GM18861 (cell line): Measurements from ENCODE around the gene KIF26B.

Experiments
- ATAC-seq: cut with Tn5 transposase; IDR thresholded peaks from one replicate; pipeline ENCODE4 v1.9.1; 2021; ENCODE audit not compliant: unreplicated experiment

KIF26B gene

DNA sequence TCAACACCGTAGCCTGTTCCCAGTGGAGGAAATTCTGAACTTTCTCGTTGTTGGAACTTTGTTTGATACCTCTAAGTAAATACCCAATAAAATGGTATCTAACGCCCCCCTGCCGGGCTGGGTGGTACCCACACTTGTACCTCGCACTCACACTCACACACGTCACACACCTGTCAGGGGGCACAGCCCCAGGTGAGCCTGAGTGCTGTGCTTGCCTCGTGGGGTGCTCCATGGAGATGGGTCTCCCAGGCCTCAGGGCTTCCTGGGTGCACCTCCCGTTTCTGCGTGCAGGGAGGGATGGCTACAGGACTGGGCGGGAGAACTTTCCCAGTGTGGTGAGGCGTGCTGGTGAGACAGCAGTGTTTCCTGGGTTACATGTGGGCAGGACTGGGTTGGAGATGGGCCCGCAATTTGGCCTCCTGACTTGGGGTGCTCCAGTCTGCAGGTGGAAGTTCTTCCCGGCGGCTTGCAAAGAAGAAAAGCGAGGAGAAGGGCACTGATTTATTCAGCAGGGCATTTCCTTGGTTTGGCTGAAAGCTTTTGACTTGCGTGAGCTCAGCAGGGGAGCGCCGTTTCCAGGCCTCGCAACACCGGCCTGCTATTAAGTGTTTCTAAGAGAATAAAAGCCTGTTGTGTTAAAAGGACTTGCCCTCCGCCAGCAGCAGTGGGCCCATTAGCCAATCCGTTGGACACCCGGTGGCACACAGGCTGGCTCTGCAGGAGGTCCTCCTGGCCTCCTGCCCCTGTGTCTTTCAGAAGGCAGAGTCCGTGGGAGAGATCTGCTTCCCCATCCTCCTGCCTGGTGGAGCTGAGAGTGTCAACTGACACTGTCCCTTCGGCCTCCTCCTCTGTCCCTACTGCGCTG is 79.7 kb downstream of the KIF26B start:
- ATAC-seq, result no peak

- ATAC-seq, result no peak
Measured at GRCh38 chr1:245235156-245235555, 80.4 kb downstream of the KIF26B start.

- ATAC-seq, result no peak
Measured at GRCh38 chr1:245240648-245241165, 85.9 kb downstream of the KIF26B start.

DNA sequence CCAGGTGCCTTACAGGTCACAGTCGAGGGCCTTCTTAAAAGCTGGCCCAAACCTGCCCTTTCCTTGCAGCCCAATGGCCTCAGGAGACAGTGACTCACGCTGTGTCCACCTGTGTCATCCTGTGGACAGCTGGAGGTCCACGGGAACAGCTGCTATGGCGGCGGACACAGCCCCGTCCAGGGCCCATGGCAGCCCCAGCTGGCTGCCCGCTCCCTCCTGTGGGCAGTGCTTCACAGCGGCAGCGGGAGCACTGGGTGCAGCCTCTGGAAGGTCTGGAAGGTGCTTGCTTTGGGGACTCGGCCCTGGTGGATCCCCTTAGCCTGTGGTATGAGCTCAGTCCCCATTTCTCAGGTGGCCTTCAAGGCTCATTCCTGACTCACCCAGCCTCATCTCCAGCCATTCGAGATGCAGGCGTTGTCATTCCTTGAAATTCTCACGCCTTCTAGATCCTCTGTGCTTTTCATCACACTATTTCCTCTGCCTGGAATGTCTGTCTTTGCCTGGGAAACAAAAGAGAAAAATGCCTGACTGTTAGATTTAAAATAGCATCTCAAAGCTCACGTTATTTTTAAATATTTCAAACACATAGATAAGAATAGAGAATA is 86.8 kb downstream of the KIF26B start:
- ATAC-seq, result no peak

DNA sequence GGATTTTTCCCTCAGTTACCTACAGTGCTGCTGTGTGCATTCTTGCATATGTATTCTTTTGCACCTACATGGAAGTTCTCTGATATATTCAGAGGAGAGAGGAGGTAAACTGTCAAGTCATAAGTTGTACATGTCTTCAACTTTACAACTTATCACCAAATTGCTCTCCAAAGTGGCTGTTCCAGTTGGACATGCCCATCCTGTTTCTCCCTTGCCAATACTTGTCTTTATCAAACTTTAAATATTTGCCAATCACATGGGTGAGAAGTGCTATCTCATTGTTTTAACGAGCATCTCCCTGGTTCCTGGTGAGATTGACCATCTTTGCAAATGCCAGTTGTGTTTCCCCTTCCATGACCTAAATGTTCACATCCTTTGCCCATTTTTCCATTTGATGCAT is 88.2 kb downstream of the KIF26B start:
- no peak for ATAC-seq

DNA sequence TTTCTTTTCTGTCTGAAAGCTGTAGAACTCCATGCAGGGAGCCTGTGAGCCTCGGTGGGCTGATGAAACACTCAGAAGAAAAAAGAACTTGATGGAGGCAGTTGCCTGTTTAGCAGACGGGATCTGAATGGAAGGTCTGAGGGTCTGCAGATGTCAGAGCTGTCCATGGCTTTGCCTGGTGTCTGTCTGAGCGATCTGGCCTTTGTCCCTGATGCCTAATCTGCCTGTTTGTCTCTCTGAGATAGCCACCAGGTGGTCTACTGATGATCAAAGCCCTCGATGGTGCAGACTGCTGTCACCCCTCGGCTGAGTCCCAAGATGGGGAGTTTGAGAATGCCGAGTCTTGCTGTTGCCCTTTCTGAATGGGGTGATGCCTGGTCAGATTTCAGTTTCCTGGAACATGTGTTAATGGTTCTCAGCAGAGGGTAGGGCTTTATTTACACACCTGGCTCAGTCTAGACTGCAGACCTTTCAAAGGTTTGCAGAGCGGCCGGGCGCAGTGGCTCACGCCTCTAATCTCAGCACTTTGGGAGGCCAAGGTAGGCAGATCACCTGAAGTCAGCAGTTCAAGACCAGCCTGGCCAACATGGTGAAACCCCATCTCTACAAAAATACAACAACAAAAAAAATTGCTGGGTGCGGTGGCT is 90.4 kb downstream of the KIF26B start:
- no peak for ATAC-seq

DNA sequence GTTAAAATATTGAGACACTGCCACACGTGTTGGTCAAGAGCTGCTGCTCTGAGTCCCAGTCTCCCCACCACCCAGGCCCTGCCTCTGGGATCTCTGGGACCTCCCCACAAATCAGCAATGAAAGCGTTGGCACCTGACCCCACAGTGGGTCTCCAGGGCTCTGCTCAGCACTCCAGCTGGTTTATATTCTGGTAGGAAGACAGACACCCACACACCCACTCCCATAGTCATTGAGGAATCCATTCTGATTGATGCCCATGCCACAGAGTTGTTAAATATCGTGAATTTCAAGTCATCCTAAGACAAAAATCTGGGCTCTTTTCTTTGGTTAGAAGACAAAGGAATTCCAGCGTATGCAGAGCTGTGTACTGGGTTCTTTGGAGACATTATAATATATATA is 91.6 kb downstream of the KIF26B start:
- no peak for ATAC-seq

GRCh38 chr1:245247356-245247755 is 92.6 kb downstream of the KIF26B start:
- ATAC-seq, result no peak

- ATAC-seq, result no peak
Measured at GRCh38 chr1:245247801-245248200, 93.0 kb downstream of the KIF26B start.

GRCh38 chr1:245248231-245248731 is 93.5 kb downstream of the KIF26B start:
- no peak for ATAC-seq

DNA sequence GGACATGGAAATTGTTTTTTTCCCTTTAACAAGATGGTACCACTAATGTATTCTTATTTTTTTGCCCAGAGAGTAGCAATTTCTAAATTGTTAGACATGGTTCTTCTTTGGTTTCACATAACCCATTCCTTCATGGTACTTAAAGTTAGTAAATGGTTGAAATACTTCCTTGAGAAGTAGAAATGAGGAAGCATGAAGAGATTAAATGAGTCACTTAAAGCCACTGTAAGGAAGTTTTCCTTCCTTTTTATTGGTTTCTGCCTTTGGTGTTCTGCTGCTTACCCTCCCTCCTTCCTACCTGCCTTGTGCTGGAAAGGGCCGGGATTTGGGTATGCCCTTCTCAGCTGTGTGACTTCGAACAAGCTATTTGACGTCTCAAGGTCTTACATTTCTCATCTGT is 101.0 kb downstream of the KIF26B start:
- ATAC-seq, result no peak

GRCh38 chr1:245256528-245256927 is 101.7 kb downstream of the KIF26B start:
- ATAC-seq, result no peak

- no peak for ATAC-seq
Measured at GRCh38 chr1:245258271-245258920, 103.6 kb downstream of the KIF26B start.

GRCh38 chr1:245260110-245260882 is 105.5 kb downstream of the KIF26B start:
- ATAC-seq, result no peak

DNA sequence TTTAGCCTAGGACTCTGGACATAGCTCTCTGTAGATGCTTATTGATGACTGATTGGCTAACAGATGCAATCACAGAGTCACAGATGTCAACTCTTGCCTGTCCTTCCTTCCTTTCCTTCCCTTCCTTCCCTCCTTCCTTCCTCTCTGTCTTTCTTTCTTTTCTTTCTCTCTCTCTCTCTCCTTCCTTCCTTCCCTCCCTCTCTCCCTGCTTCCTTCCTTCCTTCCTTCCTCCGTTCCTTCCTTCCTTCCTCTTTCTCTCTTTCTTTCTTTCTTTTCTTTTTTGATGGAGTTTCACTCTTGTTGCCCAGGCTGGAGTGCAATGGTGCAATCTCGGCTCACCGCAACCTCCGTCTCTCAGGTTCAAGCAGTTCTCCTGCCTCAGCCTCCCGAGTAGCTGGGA is 106.1 kb downstream of the KIF26B start:
- ATAC-seq, result no peak

DNA sequence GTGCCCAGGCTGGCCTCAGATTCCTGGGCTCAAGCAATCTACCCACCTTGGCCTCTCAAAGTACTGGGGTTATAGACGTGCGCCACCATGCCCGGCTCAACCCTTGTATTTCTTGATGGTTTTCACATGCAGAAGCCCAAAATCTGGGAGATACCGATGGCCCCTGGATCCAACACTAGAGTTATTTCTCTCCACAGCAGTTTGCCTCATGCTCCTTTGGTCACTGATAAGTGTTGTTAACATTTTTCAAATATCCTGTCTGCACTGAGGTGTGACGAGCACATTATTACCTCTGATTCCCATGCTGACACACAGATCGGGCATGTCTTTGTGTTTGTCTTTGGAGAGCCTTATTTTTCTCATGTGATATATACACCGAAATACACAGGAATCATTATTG is 107.0 kb downstream of the KIF26B start:
- no peak for ATAC-seq

- no peak for ATAC-seq
Measured at GRCh38 chr1:245263529-245264095, 108.8 kb downstream of the KIF26B start.

GRCh38 chr1:245264226-245264625 is 109.4 kb downstream of the KIF26B start:
- no peak for ATAC-seq

- ATAC-seq, result no peak
Measured at GRCh38 chr1:245266105-245266504, 111.3 kb downstream of the KIF26B start.

DNA sequence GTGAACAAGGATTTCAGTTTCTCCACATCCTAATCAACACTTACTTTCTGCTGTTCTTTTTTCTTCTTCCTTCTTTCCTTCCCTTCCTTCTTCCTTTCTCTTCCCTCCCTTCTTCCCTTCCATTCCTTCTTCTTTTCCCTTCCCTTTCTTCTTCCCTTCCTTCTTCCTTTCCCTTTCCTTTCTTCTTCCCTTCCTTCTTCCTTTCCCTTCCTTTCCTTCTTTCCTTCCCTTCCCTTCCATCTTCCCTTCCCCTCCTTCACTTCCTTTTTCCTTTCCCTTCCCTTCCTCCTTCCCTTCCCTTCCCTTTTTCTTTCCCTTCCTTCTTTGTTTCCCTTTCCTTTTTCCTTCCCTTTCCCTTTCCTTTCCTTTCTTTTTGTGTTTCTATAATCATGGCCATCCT is 115.3 kb downstream of the KIF26B start:
- no peak for ATAC-seq
